ENCODE measurements around the gene PAAF1. TPM values are rescaled to one million over a fixed set of nuclear protein-coding genes. Genes with fewer than 3 reads are reported as not detected.

PAAF1 gene
- total and polyA plus RNA-seq, 2 of the 13 experiments (the other 11 are each of a cell fraction or from before 2014, with no cell fraction given) = 13.5 to 28.8 TPM

DNA sequence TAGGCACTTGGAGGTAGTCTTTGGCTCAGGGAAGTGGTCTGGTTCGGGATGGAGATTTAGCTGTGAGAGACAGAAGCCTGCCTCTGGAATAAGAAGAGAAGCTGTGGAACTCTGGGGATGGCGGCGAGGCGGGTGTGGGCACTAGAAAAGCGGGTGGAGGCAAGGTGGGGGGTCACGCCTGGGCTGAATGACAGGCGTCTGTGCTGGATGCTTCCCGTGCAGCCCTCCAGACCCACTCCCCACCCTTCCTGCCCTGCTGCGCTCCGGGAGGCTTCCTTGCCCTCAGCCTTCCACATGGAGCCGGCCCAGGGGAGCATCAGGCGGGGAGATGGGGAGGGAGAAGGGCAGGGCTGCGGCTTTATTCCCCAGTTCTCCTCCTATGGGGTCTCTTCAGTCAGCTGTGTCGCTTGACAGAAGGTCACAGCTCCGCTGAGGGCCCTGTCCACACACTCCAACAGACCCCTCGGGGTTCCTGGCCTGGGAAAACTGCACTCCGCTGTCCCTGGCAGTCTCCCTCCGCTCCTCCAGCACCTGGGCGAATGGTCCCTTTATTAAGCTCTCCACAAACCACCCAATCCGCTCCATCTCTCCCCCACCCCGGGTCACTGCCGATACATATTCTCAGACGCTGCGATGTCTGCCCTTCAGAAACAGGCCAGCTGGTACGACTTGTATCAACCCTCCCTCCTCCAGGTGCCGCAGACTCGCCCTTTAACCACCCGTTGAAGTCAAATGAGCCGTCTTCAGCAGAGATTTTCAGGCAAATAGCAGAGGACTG lies 80.3 kb downstream of the PAAF1 start:
- ATAC-seq = no peak
- in situ Hi-C loops (cut with HindIII; ENCODE audit: extremely low pct_ligation_motif_present, low pct_unique_long_range_greater_than_20kb) = loop anchor here (25.0 kb wide), 1 partner anchor 205 kb away; the partner anchor contains the start of genes C2CD3 and PPME1
- Histone ChIP-seq H3K9me3 (ENCODE audit: low read length) (no peaks in the 10 kb centered on the region), H4K20me1 (ENCODE audit: insufficient read depth, low read length) (no peaks in the 10 kb centered on the region), H3K9ac (ENCODE audit: insufficient read depth, low read depth, low read length) (no peak overlapping the region), H2AFZ (ENCODE audit: low read length) (no peak overlapping the region), H3K4me2 (ENCODE audit: low read depth, low read length) (no peak overlapping the region), H3K27ac (ENCODE audit: extremely low read length, insufficient read depth, low read length) (no peak overlapping the region), H3K36me3 (replicated peaks in 1 of 2; ENCODE audit: control insufficient read depth in 1 of 2, insufficient read depth in 2 of 2, low read length in 2 of 2) (no peaks in the 10 kb centered on the region), H3K4me1 (ENCODE audit: insufficient read depth, low read length) (peaks cover 38% of the 10 kb centered on the region), H3K27me3 (ENCODE audit: control insufficient read depth in 1 of 2, insufficient read depth in 2 of 2, low read length in 2 of 2) (no peaks in the 10 kb centered on the region; a peak in 1 of 5 replicates), H3K79me2 (ENCODE audit: insufficient read depth, low read length) (peaks cover 7% of the 10 kb centered on the region), H3K4me3 (replicated peaks in 1 of 3; ENCODE audit: insufficient read depth in 1 of 3, low read depth in 2 of 3, low read length in 3 of 3) (no peak overlapping the region)
- CTCF ChIA-PET (ENCODE audit: low intra/inter-chr PET ratio, low total read pairs) = no interaction called here
- no peak for FAIRE-seq
- POLR2A ChIA-PET = no interaction called here
- WGBS (ENCODE audit: low lambda C conversion rate) = 90% methylated on average over 27 of the region's 29 CpGs
- DNase-seq (ENCODE audit: low spot score) = no peak
- no TSS peak for BruUV-seq (replicated peaks)
- intact Hi-C loops (cut with micrococcal nuclease; ENCODE audit: unreplicated experiment) = no loop called here
- TF ChIP-seq FOSL2 (CRISPR knock-in tag; IDR thresholded peaks at IDR 0.05) (no peak), GATAD1 (CRISPR knock-in tag; IDR thresholded peaks at IDR 0.05) (no peak), ETV6 (CRISPR knock-in tag; conservative IDR thresholded peaks at IDR 0.05) (no peak), MIXL1 (CRISPR knock-in tag; IDR thresholded peaks at IDR 0.05) (no peak), RBAK (CRISPR knock-in tag; IDR thresholded peaks at IDR 0.05) (no peak), NFIC (IDR thresholded peaks at IDR 0.05; ENCODE audit: low read length) (no peak), ZNF747 (CRISPR knock-in tag; IDR thresholded peaks at IDR 0.05; ENCODE audit: borderline replicate concordance) (no peak), AGO2 (optimal IDR thresholded peaks at IDR 0.05; ENCODE audit: low read depth, low read length) (no peak), SOX13 (IDR thresholded peaks at IDR 0.05) (no peak), SOX13 (CRISPR knock-in tag; conservative IDR thresholded peaks at IDR 0.05 in 1 of 2, IDR thresholded peaks at IDR 0.05 in 1 of 2) (no peak), ZNF24 (IDR thresholded peaks at IDR 0.05) (no peak)
- TF ChIP-seq, protein P1, sequence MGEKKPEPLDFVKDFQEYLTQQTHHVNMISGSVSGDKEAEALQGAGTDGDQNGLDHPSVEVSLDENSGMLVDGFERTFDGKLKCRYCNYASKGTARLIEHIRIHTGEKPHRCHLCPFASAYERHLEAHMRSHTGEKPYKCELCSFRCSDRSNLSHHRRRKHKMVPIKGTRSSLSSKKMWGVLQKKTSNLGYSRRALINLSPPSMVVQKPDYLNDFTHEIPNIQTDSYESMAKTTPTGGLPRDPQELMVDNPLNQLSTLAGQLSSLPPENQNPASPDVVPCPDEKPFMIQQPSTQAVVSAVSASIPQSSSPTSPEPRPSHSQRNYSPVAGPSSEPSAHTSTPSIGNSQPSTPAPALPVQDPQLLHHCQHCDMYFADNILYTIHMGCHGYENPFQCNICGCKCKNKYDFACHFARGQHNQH (CRISPR knock-in tag; IDR thresholded peaks at IDR 0.05) = no peak
- TF ChIP-seq, protein P2, sequence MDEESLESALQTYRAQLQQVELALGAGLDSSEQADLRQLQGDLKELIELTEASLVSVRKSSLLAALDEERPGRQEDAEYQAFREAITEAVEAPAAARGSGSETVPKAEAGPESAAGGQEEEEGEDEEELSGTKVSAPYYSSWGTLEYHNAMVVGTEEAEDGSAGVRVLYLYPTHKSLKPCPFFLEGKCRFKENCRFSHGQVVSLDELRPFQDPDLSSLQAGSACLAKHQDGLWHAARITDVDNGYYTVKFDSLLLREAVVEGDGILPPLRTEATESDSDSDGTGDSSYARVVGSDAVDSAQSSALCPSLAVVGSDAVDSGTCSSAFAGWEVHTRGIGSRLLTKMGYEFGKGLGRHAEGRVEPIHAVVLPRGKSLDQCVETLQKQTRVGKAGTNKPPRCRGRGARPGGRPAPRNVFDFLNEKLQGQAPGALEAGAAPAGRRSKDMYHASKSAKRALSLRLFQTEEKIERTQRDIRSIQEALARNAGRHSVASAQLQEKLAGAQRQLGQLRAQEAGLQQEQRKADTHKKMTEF (CRISPR knock-in tag; IDR thresholded peaks at IDR 0.05) = no peak
